Lower lobe of right lung (tissue), 2 donors: Measurements from ENCODE around the gene AK4. TPM values are rescaled to one million over a fixed set of nuclear protein-coding genes. Genes with fewer than 3 reads are reported as not detected.
A peak's percentile ranks its signal among the peaks of the same experiment; 100 is the strongest.

ENCODE experiments used
- ATAC-seq, 2 donors: fragments of 200-7000 bp; cut with Tn5 transposase; one replicate each; pipeline ENCODE4 v1.9.1; 2020 to 2022; ENCODE audit warnings: mild to moderate bottlenecking in 2 of 2, moderate library complexity in 2 of 2
- DNase-seq: peaks from one replicate; pipeline ENCODE4 v3.0.0-alpha.2; 2020
- H3K27ac ChIP-seq: fragments of 200-600 bp; one replicate; pipeline ENCODE4 v1.8.0; 2022
- H3K27me3 ChIP-seq: fragments of 200-600 bp; one replicate; pipeline ENCODE4 v1.8.0; 2022; ENCODE audit warnings: low read depth
- H3K36me3 ChIP-seq: fragments of 200-600 bp; one replicate; pipeline ENCODE4 v1.8.0; 2022; ENCODE audit warnings: mild to moderate bottlenecking
- H3K4me1 ChIP-seq: fragments of 200-600 bp; one replicate; pipeline ENCODE4 v1.8.0; 2022
- H3K4me3 ChIP-seq: fragments of 200-600 bp; one replicate; pipeline ENCODE4 v1.8.0; 2022; ENCODE audit warnings: mild to moderate bottlenecking
- H3K9me3 ChIP-seq: fragments of 200-600 bp; one replicate; pipeline ENCODE4 v1.8.0; 2022
- CTCF ChIP-seq: fragments of 200-600 bp; IDR thresholded peaks from one replicate; pipeline ENCODE4 v1.8.0; 2022; ENCODE audit warnings: antibody characterized with exemption, mild to moderate bottlenecking
- intact Hi-C: fragments of 100-400 bp; cut with DNase I; formaldehyde crosslinking; loops from one replicate; pipeline ENCODE4 v1.11.0; 2022
- total RNA-seq: library from RNA; stranded (reverse); fragmentation: NEBNext Ultra II Directional; extraction: Animal tissue kit (Norgen Biotek cat#: 25700); gene quantifications from one replicate; pipeline ENCODE4 v1.2.1, GENCODE V29; 2021
- donor health status: DM: no; HTN: yes; CAD: no; lungs with severe emphysema.

AK4 gene
- total RNA-seq, 1 donor from 2014 or later = 7.0 TPM

- Histone ChIP-seq H3K36me3 (no peaks in the 10 kb centered on the region), H3K4me3 (no peak overlapping the region), H3K4me1 (no peaks in the 10 kb centered on the region), H3K9me3 (no peaks in the 10 kb centered on the region), H3K27ac (no peak overlapping the region), H3K27me3 (no peaks in the 10 kb centered on the region)
- ATAC-seq = no peak
- intact Hi-C loops = no loop called here
- DNase-seq = no peak
- TF ChIP-seq CTCF = no peak
Observed at GRCh38 chr1:65182658-65183268, 34.8 kb downstream of the AK4 start.

- no peaks in the 10 kb centered on the region for H3K27me3 ChIP-seq
- DNase-seq (no peak), ATAC-seq (no peak)
- H3K4me3 ChIP-seq = no peak overlapping the region
- intact Hi-C loops = no loop called here
- no peak for TF ChIP-seq CTCF
- no peaks in the 10 kb centered on the region for H3K9me3 ChIP-seq
- no peaks in the 10 kb centered on the region for H3K36me3 ChIP-seq
- no peaks in the 10 kb centered on the region for H3K4me1 ChIP-seq
- H3K27ac ChIP-seq = no peak overlapping the region
Observed at GRCh38 chr1:65189576-65190115, 41.6 kb downstream of the AK4 start.

GRCh38 chr1:65190229-65190628 lies 42.2 kb downstream of the AK4 start:
- Histone ChIP-seq H3K27me3 (no peaks in the 10 kb centered on the region), H3K36me3 (no peaks in the 10 kb centered on the region), H3K4me1 (peaks cover 2% of the 10 kb centered on the region), H3K9me3 (no peaks in the 10 kb centered on the region), H3K4me3 (no peak overlapping the region), H3K27ac (no peak overlapping the region)
- ATAC-seq (no peak), DNase-seq (no peak)
- intact Hi-C loops = no loop called here
- no peak for TF ChIP-seq CTCF

GRCh38 chr1:65193129-65193695 lies 45.2 kb downstream of the AK4 start:
- H3K4me3 ChIP-seq = no peak overlapping the region
- H3K27ac ChIP-seq = no peak overlapping the region
- no peak for ATAC-seq
- no peaks in the 10 kb centered on the region for H3K36me3 ChIP-seq
- H3K9me3 ChIP-seq = no peaks in the 10 kb centered on the region
- no peak for TF ChIP-seq CTCF
- intact Hi-C loops = no loop called here
- peaks cover 7% of the 10 kb centered on the region for H3K4me1 ChIP-seq
- no peaks in the 10 kb centered on the region for H3K27me3 ChIP-seq
- DNase-seq = no peak

GRCh38 chr1:65195495-65196417 lies 47.8 kb downstream of the AK4 start:
- no peak overlapping the region for H3K4me3 ChIP-seq
- intact Hi-C loops = no loop called here

More at GRCh38 chr1:65195495-65196417, 47.8 kb downstream of the AK4 start:
- H3K27me3 ChIP-seq = peaks cover 7% of the 10 kb centered on the region
- ATAC-seq = peak; percentile 78 to 83
- peaks cover 7% of the 10 kb centered on the region for H3K4me1 ChIP-seq
- H3K27ac ChIP-seq = no peak overlapping the region
- DNase-seq = no peak
- no peaks in the 10 kb centered on the region for H3K9me3 ChIP-seq
- no peak for TF ChIP-seq CTCF
- no peaks in the 10 kb centered on the region for H3K36me3 ChIP-seq
